HL-60 (cell line): ENCODE results near the gene ALK.

Experiments used
- DNase-seq, 2 experiments: peaks; one replicate each; pipeline ENCODE4 v3.0.0-alpha.2; 2010 to 2020; ENCODE audit warnings: low read depth in 1 of 2, low spot score in 1 of 2
- H3K27ac ChIP-seq: fragments of 250-450 bp; sonication (Bioruptor Pico); replicated peaks from 2 replicates; pipeline ENCODE4 v1.5.1; 2020; ENCODE audit warnings: mild to moderate bottlenecking, moderate library complexity
- H3K27me3 ChIP-seq: fragments of 250-450 bp; sonication (Bioruptor Pico); 2 replicates; pipeline ENCODE4 v1.5.1; 2021; ENCODE audit warnings: mild to moderate bottlenecking, moderate library complexity; ENCODE audit not compliant: insufficient read depth, poor library complexity, severe bottlenecking
- H3K4me3 ChIP-seq: replicated peaks from 2 replicates; pipeline ENCODE4 v1.5.1; 2011; ENCODE audit warnings: mild to moderate bottlenecking, control low read depth, low read length; ENCODE audit not compliant: insufficient read depth
- CTCF ChIP-seq: IDR thresholded peaks from one replicate; pipeline ENCODE4 v1.5.1; 2011; ENCODE audit warnings: low read length, control low read depth, inconsistent platforms; ENCODE audit not compliant: insufficient read depth
- GABPA ChIP-seq: IDR thresholded peaks from 2 replicates; pipeline ENCODE4 v1.6.1; 2012; ENCODE audit warnings: low read depth
- POLR2AphosphoS5 ChIP-seq: IDR thresholded peaks from 2 replicates; pipeline ENCODE4 v1.6.1; 2012; ENCODE audit warnings: low read depth
- REST ChIP-seq: IDR thresholded peaks from 2 replicates; pipeline ENCODE4 v1.6.1; 2012; ENCODE audit warnings: low read depth; ENCODE audit not compliant: insufficient replicate concordance
- SPI1 ChIP-seq: IDR thresholded peaks from 2 replicates; pipeline ENCODE4 v1.6.1; 2012; ENCODE audit warnings: low read depth, mild to moderate bottlenecking, borderline replicate concordance

Gene ALK

DNA sequence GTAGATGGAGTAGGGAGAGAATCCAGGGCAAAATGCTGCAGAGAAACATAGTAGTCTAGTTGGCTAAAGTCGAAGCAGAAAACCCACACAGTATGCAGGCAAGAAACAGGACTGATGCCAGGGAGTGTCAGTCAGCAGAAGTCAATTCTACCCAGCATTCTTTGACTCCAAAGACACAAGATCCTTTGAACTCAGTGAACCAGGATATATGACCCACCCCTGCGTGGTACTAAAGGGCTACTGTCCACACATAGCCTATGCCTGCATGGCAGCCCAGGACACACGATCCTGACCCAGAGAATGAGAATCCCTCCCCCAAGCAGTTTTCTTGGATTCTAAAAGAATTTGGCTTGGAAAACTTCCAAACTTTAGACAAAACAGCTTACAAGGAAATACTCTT is 42.5 kb downstream of the ALK start:
- Histone ChIP-seq H3K27me3 (no peaks in the 10 kb centered on the region), H3K27ac (no peak overlapping the region), H3K4me3 (no peak overlapping the region)
- no peak for DNase-seq
- TF ChIP-seq GABPA (no peak), REST (no peak), CTCF (no peak), POLR2AphosphoS5 (no peak), SPI1 (no peak)

DNA sequence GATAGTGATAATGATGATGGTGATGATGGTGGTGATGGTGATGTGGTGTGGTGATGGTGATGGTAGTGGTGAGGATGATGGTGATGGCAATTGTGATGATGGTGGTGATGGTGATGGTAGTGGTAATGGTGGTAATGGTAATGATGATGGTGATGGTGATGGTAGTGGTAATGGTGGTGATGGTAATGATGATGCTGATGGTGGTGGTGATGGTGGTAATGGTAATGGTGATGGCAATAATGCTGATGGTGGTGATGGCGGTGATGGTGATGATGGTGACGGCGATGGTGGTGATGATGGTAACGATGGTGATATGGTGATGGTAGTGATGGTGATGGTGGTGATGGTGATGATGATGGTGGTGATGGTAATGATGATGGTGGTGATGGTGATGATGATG is 45.0 kb downstream of the ALK start:
- no peak overlapping the region for H3K4me3 ChIP-seq
- H3K27ac ChIP-seq = no peak overlapping the region
- H3K27me3 ChIP-seq = no peaks in the 10 kb centered on the region
- TF ChIP-seq GABPA (no peak), SPI1 (no peak), REST (no peak), POLR2AphosphoS5 (no peak), CTCF (no peak)
- DNase-seq = no peak

DNA sequence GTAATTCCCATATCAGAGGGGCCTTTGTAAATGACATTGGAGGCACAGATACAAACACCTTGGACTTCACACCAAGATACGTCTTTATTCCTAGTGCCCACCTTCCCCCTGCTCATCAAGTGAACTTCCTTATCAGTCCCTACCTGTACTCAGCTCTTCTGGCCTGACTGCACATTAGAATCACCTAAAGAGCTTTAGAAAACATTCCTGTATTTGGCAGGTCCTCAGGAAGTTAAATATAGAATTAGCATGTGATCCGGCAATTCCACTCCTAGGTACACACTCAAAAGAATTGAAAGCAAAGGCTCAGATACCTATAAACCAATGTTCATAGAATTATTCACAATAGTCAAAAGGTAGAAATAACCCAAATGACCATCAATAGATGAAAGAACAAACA is 46.6 kb downstream of the ALK start:
- H3K27ac ChIP-seq = no peak overlapping the region
- DNase-seq = no peak
- no peak overlapping the region for H3K4me3 ChIP-seq
- H3K27me3 ChIP-seq = no peaks in the 10 kb centered on the region
- TF ChIP-seq CTCF (no peak), SPI1 (no peak), REST (no peak), GABPA (no peak), POLR2AphosphoS5 (no peak)
